NOMO-1 (cell line): Measurements from ENCODE around the gene GIT2.
"Not testable (repeated sequence)": the region's sequence is repeated elsewhere in the genome, so short reads cannot be mapped to it uniquely, and the experiment has no call there.

ENCODE experiments used
- DNase-seq, 2 experiments: peaks; one replicate each; lab custom pipeline; 2025; ENCODE audit not compliant: unreplicated experiment in 2 of 2; lab: John Stamatoyannopoulos, UW

GIT2 gene

GRCh38 chr12:109986236-109986635 lies 9.9 kb downstream of the GIT2 start:
- not testable (repeated sequence) for DNase-seq

DNA sequence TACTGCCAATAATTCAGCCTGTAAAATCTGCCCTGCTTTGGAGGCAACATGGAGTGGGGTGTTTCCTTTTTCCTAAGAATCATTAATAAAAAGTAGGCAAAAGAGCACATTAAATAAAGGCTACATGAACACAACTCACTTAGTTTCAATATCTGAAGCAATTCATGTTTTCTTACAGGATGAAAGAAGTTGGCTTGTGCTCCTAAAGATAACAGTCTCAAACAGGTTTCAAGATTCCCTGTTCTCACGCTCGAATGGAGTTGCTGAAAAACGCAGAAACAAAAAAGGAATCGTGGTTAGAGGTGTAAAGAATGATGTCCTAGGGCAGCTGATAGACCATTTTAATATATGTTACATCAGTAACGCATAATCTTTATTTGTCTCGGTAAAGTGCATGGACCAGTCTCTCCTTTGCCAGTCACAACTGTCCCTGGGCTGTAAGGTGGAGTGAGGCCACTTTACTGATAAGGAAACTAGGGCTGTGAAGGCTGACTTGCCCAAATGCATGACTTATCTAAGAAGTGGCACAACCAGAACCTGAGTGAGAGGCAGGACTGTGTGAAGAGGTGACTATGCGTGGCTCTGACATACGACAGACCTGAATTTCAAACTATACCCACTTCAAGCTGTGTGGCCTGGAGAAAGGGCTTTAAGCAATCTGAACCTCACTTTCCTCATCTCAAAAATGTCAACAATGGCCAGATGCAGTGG lies 12.6 kb downstream of the GIT2 start:
- no peak for DNase-seq

- no peak for DNase-seq
Observed at GRCh38 chr12:109982210-109982609, 14.0 kb downstream of the GIT2 start.

- DNase-seq = no peak
Observed at GRCh38 chr12:109981311-109981710, 14.9 kb downstream of the GIT2 start.

DNA sequence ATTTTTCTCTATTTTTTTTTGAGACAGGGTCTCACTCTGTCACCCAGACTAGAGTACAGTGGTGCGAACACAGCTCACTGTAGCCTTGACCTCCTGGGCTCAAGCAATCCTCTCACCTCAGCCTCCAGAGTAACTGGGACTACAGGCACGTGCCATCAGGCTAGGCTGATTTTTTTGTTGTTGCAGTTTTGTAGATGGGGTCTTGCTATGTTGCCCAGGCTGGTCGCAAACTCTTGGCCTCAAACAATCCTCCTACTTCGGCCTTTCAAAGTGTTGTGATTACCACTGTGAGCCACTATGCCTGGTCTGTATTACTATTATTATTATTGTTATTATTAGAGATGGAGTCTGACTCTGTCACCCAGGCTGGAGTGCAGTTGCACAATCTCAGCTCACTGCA lies 23.3 kb downstream of the GIT2 start:
- no peak for DNase-seq

DNA sequence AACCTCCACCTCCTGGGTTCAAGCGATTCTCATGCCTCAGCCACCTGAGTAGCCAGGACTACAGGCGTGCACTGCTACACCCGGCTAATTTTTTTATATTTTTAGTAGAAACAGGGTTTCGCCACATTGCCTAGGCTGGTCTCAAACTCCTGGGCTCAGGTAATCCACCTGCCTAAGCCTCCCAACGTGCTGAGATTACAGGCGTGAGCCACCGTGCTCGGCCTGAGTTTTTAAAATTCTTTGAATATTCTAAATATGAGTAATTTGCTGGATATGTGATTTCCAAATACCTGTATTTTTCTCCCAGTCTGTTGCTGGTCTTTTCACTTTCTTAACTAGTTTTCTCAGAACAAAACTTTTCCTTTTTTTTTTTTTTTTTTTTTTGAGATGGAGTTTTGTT lies 27.4 kb downstream of the GIT2 start:
- no peak for DNase-seq

GRCh38 chr12:109968032-109968420 lies 28.1 kb downstream of the GIT2 start:
- DNase-seq = no peak

GRCh38 chr12:109967383-109968031 lies 28.7 kb downstream of the GIT2 start:
- no peak for DNase-seq

DNA sequence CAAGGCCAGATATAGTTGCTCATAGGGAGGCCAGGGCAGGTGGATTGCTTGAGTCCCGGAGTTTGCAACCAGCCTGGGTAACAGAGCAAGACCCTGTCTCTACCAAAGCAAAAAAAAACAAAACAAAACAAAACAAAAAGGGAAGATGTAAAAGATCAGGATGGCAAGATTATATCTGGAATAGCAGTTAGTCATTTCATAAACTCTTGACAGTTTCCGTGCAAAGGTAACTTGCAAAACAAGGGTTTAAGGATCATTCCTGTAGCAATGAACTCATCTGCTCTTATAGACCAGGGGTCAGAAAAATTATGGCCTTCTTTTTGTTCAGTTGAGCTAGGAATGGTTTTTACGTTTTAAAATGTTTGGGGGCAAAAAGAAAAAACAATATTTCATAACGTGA lies 29.6 kb downstream of the GIT2 start:
- no peak for DNase-seq

DNA sequence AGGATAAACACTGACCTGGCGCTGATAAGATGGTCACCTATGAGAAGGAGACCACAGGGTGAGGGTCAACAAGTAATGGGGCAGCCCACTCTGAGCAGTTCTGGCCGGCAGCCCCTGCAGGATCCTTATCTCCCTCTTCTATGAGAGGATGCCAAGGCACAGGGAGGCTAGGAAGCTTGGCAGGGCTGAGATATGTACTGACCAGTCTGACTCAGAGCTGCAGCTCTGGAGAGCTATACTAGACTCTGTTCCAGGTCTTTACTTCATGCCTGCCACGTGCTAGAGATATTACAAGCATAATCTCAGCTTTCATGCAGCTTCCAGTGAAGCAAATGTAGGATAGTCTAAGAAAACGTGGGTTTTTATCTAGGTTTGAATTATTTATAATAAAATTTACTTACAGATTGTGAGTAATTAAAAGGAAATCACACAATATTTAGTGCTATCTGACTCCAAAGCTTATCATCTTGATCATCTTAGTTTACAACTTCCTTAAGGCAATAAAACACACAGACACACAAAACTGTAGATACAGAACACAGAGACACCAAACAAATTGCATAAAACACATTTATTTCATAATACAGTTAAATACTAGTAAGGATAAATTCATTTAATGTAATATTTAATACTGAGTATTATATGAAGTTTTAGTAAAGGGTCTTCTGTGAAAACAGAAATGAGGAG lies 32.3 kb downstream of the GIT2 start:
- no peak for DNase-seq

GRCh38 chr12:109963330-109963729 lies 32.8 kb downstream of the GIT2 start:
- DNase-seq = no peak

GRCh38 chr12:109962398-109962797 lies 33.8 kb downstream of the GIT2 start:
- no peak for DNase-seq

DNA sequence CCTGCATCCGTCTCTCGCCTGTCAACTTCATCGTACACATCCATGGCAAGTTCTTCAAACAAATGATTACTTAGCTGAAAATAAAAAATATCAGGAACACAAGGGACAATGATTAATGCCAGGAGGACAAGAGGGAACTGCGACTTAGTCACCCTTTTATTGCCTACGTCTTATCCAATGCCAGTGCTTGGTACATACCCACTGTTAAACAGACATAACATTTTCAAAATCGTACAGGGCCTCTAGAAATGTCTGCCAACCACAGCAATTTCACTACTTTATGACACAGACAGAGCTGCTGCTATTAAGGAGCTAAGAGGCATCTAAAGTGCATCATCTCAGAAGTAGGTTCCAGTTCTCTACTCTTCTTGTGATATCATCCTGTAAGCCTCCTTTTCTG lies 34.6 kb downstream of the GIT2 start:
- no peak for DNase-seq

- no peak for DNase-seq
Observed at GRCh38 chr12:109961201-109961600, 35.0 kb downstream of the GIT2 start.

- DNase-seq = no peak
Observed at GRCh38 chr12:109959411-109960093, 36.6 kb downstream of the GIT2 start.

DNA sequence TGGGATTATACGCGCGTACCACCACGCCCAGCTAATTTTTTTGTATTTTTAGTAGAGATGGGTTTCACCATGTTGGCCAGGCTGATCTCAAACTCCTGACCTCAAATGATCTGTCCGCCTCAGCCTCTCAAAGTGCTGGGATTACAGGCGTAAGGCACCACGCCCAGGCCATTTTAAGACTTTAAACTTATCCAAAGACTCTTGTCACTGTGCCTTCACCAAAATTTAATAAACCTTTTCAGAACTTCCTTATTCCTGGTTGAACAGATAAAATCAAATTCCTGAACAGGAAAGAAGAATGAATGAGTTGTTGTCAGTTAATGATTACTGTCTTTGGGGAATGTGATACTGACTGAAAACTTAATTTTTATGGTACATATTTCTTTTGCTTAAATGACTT lies 37.8 kb downstream of the GIT2 start:
- DNase-seq = no peak

GRCh38 chr12:109953656-109954055 lies 42.5 kb downstream of the GIT2 start:
- no peak for DNase-seq

- no peak for DNase-seq
Observed at GRCh38 chr12:109952873-109953272, 43.3 kb downstream of the GIT2 start.

GRCh38 chr12:109952160-109952858 lies 43.9 kb downstream of the GIT2 start:
- no peak for DNase-seq

DNA sequence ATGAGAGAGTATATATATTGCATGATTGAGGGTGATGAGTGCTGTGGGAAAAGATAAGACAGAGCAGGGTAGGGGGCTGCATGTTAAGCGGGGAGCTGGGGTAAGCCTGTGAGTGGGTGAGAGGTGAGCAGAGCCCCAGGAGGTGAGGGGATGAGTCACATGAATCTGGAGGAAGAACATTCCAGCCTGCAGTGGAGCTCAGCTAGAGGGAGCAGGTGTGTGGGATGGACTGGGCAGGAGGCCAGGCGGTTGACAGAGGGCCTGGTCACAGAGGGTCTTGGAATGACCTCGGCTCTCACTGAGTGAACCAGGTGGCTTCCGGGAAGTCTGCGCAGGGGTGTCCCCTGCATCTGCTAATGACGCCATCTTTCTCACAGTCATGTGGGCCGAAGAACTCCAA lies 44.4 kb downstream of the GIT2 start:
- DNase-seq = no peak

- DNase-seq = no peak
Observed at GRCh38 chr12:109951136-109951535, 45.0 kb downstream of the GIT2 start.
